Bone marrow (tissue), 2 donors: ENCODE measurements around the gene SLC29A2.

Experiments
- DNase-seq, 2 donors: peaks; one replicate each; lab custom pipeline; 2025; lab: John Stamatoyannopoulos, UW

Gene SLC29A2

DNA sequence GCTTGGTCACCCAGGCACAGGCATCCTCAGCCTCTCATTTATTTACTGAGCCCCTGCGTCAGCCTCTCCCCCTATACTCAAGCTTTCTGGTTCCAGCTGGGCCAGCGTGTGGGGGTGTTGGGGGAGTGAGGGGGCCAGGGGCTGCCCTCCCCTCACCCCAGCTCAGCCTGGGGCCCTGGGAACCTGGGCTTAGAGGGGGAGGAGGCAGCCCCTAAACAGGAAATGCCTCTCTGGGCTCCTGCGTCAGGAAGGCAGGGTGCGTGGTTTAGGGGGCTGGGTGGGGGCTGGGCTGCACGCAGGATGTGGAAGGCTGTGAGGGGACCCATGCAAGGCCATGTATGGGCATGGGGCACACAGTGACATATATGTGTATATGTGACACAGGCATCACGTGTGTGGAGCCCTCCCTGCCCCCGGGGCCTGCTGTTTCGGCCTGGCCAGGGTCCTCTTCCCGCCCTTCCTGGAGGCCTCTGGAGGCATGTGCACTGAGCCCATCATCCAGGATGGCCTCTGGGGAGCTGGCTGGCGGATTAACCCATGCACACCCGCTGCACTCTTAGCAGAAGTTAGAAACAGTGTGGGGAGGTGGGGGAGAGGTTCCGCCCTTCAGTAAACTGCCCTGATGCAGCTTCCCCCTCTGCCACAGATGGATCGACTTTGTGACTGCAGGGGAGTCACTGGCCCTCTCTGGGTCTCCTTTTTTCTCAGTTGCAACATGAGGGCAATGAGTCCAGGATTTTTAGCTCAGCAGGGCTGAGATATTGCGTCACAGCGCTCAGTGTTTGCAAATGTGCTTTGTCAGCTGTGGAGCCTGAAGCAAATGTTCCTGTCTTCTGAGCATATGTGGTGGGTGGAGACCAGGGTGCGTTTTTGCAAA lies 53.6 kb downstream of the SLC29A2 start:
- DNase-seq: peak; percentile 31 to 53

DNA sequence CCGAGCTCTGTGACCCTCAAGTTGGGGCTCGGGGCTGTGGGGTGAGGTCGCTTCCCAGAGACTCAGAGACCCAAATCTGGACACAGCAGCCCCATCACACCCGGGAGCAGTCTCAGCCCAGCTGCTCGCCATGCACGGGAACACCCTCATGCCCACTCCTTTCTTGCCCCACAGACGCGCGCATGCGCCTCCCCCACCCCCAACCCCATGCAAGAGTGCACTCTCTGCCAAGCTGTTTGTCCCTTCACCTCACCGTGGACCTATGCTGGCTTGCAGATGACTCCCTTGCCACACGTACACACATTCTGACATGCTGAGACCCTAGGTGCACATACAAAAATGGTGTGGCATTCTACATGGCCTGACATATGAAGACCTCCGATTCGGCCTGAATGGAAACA lies 54.2 kb downstream of the SLC29A2 start:
- DNase-seq: no peak

DNA sequence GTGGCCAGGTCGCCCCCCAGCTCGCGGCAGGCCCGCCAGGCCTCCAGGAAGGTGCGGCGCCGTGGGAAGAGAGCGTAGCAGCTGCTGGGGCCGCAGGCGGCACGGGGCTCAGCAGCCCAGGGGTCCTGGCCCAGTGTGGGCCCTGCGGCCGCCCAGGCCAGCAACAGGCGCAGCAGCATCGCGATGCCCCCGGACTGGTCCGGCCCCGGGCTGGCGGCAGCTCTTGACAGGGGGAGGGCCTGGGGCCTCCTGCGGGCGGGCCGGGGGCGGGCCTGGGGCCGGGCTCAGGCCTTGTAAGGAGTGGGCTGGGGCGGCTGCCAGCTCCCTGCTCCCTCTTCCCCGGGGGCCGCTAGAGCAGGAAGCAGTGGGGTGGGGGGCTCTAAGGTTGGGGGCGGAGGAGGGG lies 54.7 kb downstream of the SLC29A2 start, which contains the start of gene CD248:
CD248 (minus strand) TSS at position 196 of the 403 bp plus-strand sequence; CDS start at position 179, 17 bp downstream.
- DNase-seq: no peak

DNA sequence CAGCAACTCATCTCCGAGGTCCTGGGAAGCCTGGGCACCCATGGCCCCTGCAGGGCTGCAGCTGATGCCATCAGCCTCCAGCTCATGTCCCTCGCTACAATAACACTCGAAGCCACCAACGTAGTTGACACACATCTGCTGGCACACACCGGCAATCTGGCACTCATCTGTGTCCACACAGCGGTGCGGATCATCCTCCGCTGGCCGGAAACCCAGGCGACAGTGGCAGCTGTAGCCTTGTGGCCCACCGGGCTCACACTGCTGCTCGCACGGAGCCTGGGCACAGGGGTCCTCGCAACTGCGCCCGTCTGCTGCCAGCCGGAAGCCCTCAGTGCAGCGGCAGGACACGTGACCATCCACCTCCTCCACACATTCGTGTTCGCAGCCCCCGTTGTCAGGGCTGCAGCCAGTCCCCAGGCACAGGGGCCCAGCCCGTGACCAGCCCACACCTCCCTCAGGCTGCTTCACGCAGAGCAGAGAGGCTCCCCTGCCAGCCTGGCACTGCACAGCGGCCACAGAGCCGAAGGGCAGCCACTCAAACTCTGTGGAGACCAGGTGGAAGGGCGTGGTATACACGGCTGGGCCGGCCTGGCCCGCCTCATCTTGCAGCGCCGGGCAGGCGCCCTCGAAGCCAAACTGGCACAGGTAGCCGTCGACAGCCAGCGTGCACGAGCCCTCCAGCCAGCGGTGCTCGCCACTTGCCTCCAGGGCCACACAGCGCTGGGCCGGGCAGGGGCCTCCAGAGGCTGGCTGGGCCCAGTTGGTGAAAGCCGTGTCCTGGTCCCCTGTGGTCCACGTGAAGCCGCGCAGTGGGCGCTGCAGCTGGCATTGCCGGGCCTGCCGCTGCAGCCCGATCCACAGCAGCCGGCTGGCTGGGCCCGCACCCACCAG lies 55.4 kb downstream of the SLC29A2 start:
- no peak for DNase-seq

DNA sequence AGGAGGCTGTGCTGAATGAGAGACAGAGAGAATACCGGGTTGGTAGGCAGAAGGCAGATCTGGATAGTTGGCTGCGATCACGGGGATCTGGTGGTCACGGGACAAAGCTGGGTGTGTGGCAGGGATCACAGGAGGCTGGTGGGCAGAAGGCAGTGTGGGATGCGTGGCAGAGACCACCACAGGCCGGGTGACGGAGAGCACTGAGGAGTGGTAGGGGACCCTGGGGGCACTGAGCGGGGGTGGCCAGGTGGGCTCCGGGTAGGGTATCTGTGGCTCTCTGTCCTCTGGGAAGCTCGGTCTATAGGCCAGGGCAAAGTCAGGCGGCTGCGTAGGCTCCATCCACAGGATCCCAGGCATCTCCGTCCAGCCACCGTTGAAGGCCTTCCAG lies 56.1 kb downstream of the SLC29A2 start:
- DNase-seq: no peak

DNA sequence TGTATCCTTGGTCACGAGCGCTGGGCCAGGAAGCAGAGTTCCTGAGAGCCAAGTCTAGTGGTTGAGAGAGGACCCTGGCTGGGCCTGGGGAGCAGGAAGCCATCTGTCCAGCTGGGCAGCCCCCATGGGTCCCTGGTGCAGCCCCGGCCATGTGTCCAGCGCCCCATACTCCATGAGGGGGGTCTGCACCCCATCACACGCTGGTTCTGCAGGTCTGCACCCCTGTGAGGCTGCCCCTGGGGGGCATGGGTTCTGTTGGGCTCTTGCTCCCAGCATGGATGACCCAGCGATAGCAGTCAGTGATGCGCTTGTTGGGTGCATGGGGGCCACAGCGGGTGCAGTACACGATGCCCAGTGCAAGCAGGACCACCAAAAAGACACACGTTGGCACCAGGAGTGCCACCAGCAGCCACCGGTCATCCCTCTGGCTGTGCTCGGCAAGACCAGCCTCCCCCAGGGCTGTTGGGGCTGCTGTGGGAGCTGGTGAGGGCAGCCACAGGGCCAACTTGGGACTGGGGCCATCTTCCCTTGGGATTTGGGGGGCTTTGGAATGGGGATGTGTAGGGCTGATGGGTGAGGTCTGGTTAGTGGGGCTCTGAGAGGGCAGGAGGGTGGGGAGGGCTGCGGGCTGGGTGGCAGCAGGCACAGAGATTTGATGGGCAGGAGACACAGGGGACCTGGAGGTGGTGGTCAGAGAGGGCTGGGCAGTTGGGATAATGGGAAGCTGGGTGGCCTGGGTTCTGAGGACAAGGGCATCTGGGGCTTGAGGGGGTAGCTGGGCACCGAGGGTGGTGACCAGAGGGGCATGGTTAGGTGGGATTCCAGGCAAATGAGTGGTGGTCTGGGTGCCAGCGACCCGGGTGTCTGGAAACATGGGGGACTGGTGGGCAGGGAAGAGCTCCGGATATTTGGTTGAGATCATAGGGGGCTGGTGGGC lies 56.7 kb downstream of the SLC29A2 start:
- no peak for DNase-seq

DNA sequence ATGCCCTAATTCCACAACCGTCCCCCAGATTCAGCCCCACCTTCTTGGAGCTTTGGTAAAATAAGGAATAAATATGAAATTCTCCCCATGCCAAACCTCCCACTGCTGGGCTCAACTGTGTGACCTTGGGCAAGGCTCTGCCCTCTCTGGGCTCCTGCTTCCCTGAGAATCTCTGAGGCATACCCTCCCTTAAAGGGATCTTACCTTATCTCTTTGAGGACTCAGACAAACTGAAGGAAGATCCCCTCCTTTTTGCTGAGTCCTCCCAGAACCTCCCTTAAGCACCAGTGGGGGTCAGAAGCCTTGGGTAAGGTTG lies 57.4 kb downstream of the SLC29A2 start:
- DNase-seq: no peak

DNA sequence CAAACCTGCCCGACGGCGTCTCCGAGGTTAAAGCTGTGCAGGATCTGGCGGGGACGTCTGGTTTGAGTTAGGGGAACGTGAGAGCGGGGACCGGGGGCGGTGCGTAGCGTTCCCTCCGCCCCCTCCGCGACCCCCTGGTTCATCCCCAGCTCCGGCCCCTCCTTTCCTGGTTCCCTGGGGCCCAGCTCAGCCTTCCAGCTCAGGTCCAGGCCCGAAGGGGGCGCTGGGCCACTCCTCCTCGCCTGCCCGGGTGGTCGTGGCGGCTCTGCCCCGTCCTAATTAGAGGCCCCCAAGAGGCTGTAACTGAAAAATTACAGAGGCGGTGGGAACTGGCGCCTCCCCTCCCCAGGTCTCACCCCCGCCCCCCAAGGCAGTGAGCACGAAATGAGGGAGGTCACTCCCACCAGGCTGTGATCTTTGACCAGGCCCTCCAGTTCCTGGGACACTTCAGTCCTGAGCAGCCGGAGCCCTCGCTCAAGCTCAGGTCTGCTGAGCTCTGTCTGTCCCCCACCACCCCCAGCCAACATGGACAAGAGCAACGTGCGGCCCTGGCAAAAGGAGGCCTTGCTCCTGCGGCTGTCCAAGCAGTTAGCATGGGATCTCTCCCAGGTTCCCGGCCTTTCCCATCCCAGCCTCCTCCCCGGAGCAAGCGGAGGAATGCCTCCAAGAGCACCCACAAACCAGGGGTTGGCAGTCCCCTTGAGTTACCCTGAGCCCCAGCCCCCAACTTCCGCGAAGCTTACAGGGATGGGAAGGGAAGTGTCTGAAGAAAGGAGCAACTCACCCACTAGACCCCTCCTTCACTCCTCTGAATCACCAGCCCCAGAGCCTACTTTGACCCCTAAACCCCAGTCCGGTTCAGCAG lies 58.0 kb downstream of the SLC29A2 start:
- no peak for DNase-seq

DNA sequence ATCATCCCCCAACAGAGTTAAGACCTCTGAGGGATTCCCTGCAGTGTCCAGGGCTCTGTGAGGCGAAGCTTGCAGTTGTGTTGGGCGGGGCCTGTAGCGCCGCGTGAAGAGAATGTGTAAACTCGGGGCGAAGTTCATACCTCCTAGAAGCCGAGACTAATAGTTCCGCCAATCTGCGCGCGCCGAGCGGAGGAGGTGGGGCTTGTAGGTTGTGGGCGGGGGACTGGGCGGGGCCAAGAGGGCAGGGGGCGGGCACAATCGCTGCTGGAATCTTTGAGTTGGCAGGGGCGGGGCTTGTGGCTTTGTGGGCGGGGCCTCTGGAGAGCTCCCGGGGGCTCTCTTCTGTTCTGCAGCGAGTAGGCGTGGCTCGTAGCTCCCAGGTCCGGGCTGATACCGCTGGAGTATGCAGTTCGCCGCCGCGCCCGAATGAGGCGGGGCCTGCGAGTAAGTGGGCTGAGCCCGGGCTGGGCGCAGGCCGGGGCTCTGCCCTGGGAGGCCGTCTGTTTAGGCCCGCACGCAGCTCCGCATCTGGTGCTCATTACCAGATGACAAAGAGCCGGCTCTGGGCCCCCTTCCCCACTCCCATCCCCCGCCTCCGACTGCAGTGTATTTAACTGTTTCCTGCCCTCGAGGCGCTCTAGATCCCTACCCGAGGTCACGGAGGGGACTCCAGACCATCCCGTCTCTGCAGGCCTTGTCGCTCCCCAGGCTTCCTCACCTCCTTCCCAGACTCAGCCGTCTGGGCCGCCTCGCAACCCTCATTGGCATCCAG lies 58.8 kb downstream of the SLC29A2 start:
- peak; percentile 96 to 97 for DNase-seq
